ENCODE results near the gene IKZF5.

DNA sequence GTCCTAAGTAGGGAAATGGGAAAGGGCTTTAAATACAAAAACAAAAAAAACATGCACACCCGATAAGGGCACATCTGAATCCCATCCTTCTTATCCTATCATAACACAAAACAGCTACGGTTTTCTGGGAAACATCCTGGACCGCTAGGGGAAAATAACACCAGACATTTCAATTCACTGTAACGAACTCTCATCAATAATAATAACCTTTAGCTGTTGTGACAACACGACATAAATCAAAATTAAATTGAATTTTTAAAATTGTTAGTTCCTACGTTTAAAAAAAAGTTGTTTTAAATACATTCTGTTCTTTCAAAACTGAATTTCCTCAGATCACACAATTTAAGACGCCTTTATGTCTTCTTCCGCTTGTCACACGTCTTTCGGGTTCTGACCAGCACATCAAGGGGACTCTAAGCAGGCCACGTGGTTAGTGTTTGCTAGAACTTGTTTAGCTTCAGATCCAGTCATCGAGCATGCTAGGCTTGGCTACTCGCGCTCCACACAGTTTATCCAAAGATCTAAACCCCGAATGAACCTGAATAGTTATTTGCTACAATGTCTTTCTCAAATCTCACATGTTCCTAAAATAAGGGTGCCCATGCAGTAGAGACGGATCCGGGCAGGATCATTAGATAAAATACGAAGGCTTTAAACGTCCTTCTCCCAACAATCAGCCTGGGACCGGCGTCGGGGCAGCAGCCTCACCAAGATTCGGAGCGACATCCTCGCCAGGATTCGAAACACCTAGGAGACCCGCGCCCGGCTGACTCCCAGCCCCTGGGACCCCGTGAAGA is 839 bp downstream of the IKZF5 start:
- no peak for TF ChIP-seq POLR2A (IDR thresholded peaks at IDR 0.05)
- TF ChIP-seq, protein P1, sequence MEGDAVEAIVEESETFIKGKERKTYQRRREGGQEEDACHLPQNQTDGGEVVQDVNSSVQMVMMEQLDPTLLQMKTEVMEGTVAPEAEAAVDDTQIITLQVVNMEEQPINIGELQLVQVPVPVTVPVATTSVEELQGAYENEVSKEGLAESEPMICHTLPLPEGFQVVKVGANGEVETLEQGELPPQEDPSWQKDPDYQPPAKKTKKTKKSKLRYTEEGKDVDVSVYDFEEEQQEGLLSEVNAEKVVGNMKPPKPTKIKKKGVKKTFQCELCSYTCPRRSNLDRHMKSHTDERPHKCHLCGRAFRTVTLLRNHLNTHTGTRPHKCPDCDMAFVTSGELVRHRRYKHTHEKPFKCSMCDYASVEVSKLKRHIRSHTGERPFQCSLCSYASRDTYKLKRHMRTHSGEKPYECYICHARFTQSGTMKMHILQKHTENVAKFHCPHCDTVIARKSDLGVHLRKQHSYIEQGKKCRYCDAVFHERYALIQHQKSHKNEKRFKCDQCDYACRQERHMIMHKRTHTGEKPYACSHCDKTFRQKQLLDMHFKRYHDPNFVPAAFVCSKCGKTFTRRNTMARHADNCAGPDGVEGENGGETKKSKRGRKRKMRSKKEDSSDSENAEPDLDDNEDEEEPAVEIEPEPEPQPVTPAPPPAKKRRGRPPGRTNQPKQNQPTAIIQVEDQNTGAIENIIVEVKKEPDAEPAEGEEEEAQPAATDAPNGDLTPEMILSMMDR (IDR thresholded peaks at IDR 0.05) = no peak
